WTC11 (cell line): ENCODE data around the gene TRIM41. TPM values are rescaled to one million over a fixed set of nuclear protein-coding genes. Genes with fewer than 3 reads are reported as not detected.

Experiments used
- ATAC-seq: fragments of 200-7000 bp; cut with Tn5 transposase; 2 replicates; pipeline ENCODE4 v1.10.0; 2021; ENCODE audit warnings: mild to moderate bottlenecking, moderate library complexity
- CTCF ChIA-PET: fragments of 300-600 bp; sonication (Branson Sonifier 250); formaldehyde crosslinking; loops from one replicate; lab custom pipeline; 2021; ENCODE audit warnings: antibody characterized with exemption; lab: Charles Lee
- POLR2A ChIA-PET: fragments of 350-600 bp; sonication (Branson Sonifier 250); formaldehyde crosslinking; loops from one replicate; lab custom pipeline; 2021; ENCODE audit warnings: antibody characterized with exemption; lab: Charles Lee
- DNase-seq: peaks from one replicate; pipeline ENCODE4 v3.0.0; 2021; ENCODE audit warnings: low spot score
- H3K27ac Mint-ChIP-seq: 2 replicates; pipeline ENCODE4 v1.8.0; 2021; ENCODE audit warnings: mixed read lengths
- H3K27me3 Mint-ChIP-seq: 2 replicates; pipeline ENCODE4 v1.8.0; 2021; ENCODE audit warnings: low read depth, mild to moderate bottlenecking, moderate library complexity, mixed read lengths
- H3K36me3 Mint-ChIP-seq: 2 replicates; pipeline ENCODE4 v1.8.0; 2021; ENCODE audit warnings: mixed read lengths
- H3K4me1 Mint-ChIP-seq: 2 replicates; pipeline ENCODE4 v1.8.0; 2022; ENCODE audit warnings: mixed read lengths
- H3K4me3 Mint-ChIP-seq: 2 replicates; pipeline ENCODE4 v1.8.0; 2021; ENCODE audit warnings: mild to moderate bottlenecking, moderate library complexity, mixed read lengths
- H3K9me3 Mint-ChIP-seq: 2 replicates; pipeline ENCODE4 v1.8.0; 2021; ENCODE audit warnings: mixed read lengths
- FOXP1 ChIP-seq: sonication (generic); formaldehyde crosslinking; IDR thresholded peaks from 2 replicates; pipeline ENCODE4 v1.8.0; 2022; ENCODE audit warnings: missing genetic modification reagents, mild to moderate bottlenecking, moderate library complexity, borderline replicate concordance
- GABPB1 ChIP-seq: sonication (generic); formaldehyde crosslinking; IDR thresholded peaks from 2 replicates; pipeline ENCODE4 v1.8.1; 2023; ENCODE audit warnings: mild to moderate bottlenecking, missing genetic modification reagents
- IRF2 ChIP-seq: sonication (generic); formaldehyde crosslinking; IDR thresholded peaks from 2 replicates; pipeline ENCODE4 v1.8.0; 2022; ENCODE audit warnings: low read depth, missing genetic modification reagents, borderline replicate concordance
- NFE2L1 ChIP-seq: sonication (generic); formaldehyde crosslinking; IDR thresholded peaks from 2 replicates; pipeline ENCODE4 v1.8.1; 2023; ENCODE audit warnings: missing genetic modification reagents
- NFYB ChIP-seq: sonication (generic); formaldehyde crosslinking; conservative IDR thresholded peaks from 2 replicates; pipeline ENCODE4 v1.8.0; 2022; ENCODE audit warnings: low read depth, missing genetic modification reagents
- NR2C2 ChIP-seq: sonication (generic); formaldehyde crosslinking; IDR thresholded peaks from 2 replicates; pipeline ENCODE4 v1.8.0; 2022; ENCODE audit warnings: mild to moderate bottlenecking, missing genetic modification reagents
- PRRX2 ChIP-seq: fragments of 250-450 bp; sonication (Bioruptor Pico); IDR thresholded peaks from 2 replicates; pipeline ENCODE4 v1.8.0; 2021; ENCODE audit warnings: mild to moderate bottlenecking
- RORB ChIP-seq: fragments of 250-450 bp; sonication (Bioruptor Pico); IDR thresholded peaks from 2 replicates; pipeline ENCODE4 v1.9.0; 2021; ENCODE audit warnings: mild to moderate bottlenecking
- SMAD3 ChIP-seq: sonication (generic); formaldehyde crosslinking; IDR thresholded peaks from 2 replicates; pipeline ENCODE4 v1.8.0; 2022; ENCODE audit warnings: missing genetic modification reagents, mild to moderate bottlenecking, borderline replicate concordance
- TCF7 ChIP-seq: sonication (generic); formaldehyde crosslinking; IDR thresholded peaks from 2 replicates; pipeline ENCODE4 v1.8.0; 2022; ENCODE audit warnings: mild to moderate bottlenecking, low read depth, missing genetic modification reagents, moderate library complexity
- ZNF138 ChIP-seq: sonication (generic); formaldehyde crosslinking; conservative IDR thresholded peaks from 2 replicates; pipeline ENCODE4 v1.8.1; 2022; ENCODE audit warnings: mild to moderate bottlenecking, moderate library complexity, missing genetic modification reagents
- ZNF396 ChIP-seq: fragments of 250-450 bp; sonication (Bioruptor Pico); IDR thresholded peaks from 2 replicates; pipeline ENCODE4 v1.8.0; 2021; ENCODE audit warnings: mild to moderate bottlenecking, moderate library complexity, borderline replicate concordance
- ZNF671 ChIP-seq: fragments of 250-450 bp; sonication (Bioruptor Pico); IDR thresholded peaks from 2 replicates; pipeline ENCODE4 v1.8.0; 2021; ENCODE audit warnings: mild to moderate bottlenecking
- total RNA-seq: library from RNA; stranded (reverse); gene quantifications from 3 replicates; pipeline ENCODE4 v1.2.3, GENCODE V29; 2021
- TF ChIP-seq, protein P1 (sequence below): fragments of 250-450 bp; sonication (Bioruptor Pico); IDR thresholded peaks from 2 replicates; pipeline ENCODE4 v1.9.0; 2021; ENCODE audit warnings: mild to moderate bottlenecking
- TF ChIP-seq, protein P2 (sequence below): fragments of 250-450 bp; sonication (Bioruptor Pico); IDR thresholded peaks from 2 replicates; pipeline ENCODE4 v1.9.0; 2021; ENCODE audit warnings: moderate library complexity, mild to moderate bottlenecking, inconsistent platforms, borderline replicate concordance
- TF ChIP-seq, protein P3 (sequence below): sonication (generic); formaldehyde crosslinking; IDR thresholded peaks from 2 replicates; pipeline ENCODE4 v1.8.0; 2022; ENCODE audit warnings: mild to moderate bottlenecking, missing genetic modification reagents
- TF ChIP-seq, protein P4 (sequence below): sonication (generic); formaldehyde crosslinking; conservative IDR thresholded peaks from 2 replicates; pipeline ENCODE4 v1.8.1; 2022; ENCODE audit warnings: mild to moderate bottlenecking, missing genetic modification reagents
- TF ChIP-seq, protein P5 (sequence below): fragments of 200-600 bp; IDR thresholded peaks from 2 replicates; pipeline ENCODE4 v1.8.0; 2022; ENCODE audit warnings: antibody characterized with exemption
- TF ChIP-seq, protein P6 (sequence below): sonication (generic); formaldehyde crosslinking; IDR thresholded peaks from 2 replicates; pipeline ENCODE4 v1.8.0; 2022; ENCODE audit warnings: mild to moderate bottlenecking, missing genetic modification reagents
- TF ChIP-seq, protein P7 (sequence below): sonication (generic); formaldehyde crosslinking; IDR thresholded peaks from 2 replicates; pipeline ENCODE4 v1.8.0; 2023; ENCODE audit warnings: missing genetic modification reagents, mild to moderate bottlenecking, borderline replicate concordance

Gene TRIM41
- total RNA-seq, 1 experiment from 2014 or later, result 33.5 TPM

DNA sequence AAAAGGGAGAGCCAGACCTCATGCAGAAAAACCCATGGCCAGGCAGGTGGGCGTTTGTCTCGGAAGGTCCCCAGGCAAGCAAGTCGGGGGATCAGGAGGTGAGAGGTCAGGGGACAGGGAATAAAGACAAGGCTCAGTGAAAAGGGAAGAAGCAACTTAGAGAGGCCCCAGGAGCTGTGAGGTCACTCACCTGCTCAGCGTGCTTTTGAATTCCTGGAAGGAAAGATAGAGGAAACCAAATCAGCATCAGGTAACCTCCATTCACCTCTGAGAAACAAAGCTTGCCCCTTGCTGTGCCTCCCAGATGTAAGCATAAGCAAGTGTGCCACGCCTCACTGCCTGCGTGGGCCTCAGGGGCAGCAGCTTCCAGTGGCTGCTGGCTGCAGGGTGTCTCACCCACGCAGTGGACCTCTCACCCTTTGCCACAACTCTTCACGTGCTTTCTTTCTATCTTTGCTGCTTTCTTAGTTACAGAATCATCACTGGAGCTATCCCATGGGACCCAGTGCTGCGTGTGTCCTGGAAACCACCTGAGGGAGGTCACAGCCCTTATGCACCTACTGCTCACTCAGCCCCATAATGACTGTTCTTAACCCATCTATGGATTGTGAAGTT, 24.1 kb upstream of the TRIM41 start:
- TF ChIP-seq ZNF396, result no peak
- no peak for TF ChIP-seq IRF2 (CRISPR knock-in tag)
- no peak for TF ChIP-seq TCF7 (CRISPR knock-in tag)
- no peak for TF ChIP-seq ZNF138
- no peak for TF ChIP-seq FOXP1 (CRISPR knock-in tag)
- TF ChIP-seq NFYB (CRISPR knock-in tag), result no peak
- no peak for TF ChIP-seq ZNF671 (CRISPR knock-in tag)
- TF ChIP-seq, protein P1, sequence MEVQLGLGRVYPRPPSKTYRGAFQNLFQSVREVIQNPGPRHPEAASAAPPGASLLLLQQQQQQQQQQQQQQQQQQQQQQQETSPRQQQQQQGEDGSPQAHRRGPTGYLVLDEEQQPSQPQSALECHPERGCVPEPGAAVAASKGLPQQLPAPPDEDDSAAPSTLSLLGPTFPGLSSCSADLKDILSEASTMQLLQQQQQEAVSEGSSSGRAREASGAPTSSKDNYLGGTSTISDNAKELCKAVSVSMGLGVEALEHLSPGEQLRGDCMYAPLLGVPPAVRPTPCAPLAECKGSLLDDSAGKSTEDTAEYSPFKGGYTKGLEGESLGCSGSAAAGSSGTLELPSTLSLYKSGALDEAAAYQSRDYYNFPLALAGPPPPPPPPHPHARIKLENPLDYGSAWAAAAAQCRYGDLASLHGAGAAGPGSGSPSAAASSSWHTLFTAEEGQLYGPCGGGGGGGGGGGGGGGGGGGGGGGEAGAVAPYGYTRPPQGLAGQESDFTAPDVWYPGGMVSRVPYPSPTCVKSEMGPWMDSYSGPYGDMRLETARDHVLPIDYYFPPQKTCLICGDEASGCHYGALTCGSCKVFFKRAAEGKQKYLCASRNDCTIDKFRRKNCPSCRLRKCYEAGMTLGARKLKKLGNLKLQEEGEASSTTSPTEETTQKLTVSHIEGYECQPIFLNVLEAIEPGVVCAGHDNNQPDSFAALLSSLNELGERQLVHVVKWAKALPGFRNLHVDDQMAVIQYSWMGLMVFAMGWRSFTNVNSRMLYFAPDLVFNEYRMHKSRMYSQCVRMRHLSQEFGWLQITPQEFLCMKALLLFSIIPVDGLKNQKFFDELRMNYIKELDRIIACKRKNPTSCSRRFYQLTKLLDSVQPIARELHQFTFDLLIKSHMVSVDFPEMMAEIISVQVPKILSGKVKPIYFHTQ, result no peak
- TF ChIP-seq NR2C2, result no peak
- TF ChIP-seq, protein P2, sequence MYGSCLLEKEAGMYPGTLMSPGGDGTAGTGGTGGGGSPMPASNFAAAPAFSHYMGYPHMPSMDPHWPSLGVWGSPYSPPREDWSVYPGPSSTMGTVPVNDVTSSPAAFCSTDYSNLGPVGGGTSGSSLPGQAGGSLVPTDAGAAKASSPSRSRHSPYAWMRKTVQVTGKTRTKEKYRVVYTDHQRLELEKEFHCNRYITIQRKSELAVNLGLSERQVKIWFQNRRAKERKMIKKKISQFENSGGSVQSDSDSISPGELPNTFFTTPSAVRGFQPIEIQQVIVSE (CRISPR knock-in tag), result no peak
- TF ChIP-seq SMAD3 (CRISPR knock-in tag), result no peak
- TF ChIP-seq PRRX2 (CRISPR knock-in tag), result no peak
- TF ChIP-seq, protein P3, sequence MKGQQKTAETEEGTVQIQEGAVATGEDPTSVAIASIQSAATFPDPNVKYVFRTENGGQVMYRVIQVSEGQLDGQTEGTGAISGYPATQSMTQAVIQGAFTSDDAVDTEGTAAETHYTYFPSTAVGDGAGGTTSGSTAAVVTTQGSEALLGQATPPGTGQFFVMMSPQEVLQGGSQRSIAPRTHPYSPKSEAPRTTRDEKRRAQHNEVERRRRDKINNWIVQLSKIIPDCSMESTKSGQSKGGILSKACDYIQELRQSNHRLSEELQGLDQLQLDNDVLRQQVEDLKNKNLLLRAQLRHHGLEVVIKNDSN (CRISPR knock-in tag), result no peak
- TF ChIP-seq, protein P4, sequence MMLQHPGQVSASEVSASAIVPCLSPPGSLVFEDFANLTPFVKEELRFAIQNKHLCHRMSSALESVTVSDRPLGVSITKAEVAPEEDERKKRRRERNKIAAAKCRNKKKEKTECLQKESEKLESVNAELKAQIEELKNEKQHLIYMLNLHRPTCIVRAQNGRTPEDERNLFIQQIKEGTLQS (CRISPR knock-in tag), result no peak
- TF ChIP-seq, protein P5, sequence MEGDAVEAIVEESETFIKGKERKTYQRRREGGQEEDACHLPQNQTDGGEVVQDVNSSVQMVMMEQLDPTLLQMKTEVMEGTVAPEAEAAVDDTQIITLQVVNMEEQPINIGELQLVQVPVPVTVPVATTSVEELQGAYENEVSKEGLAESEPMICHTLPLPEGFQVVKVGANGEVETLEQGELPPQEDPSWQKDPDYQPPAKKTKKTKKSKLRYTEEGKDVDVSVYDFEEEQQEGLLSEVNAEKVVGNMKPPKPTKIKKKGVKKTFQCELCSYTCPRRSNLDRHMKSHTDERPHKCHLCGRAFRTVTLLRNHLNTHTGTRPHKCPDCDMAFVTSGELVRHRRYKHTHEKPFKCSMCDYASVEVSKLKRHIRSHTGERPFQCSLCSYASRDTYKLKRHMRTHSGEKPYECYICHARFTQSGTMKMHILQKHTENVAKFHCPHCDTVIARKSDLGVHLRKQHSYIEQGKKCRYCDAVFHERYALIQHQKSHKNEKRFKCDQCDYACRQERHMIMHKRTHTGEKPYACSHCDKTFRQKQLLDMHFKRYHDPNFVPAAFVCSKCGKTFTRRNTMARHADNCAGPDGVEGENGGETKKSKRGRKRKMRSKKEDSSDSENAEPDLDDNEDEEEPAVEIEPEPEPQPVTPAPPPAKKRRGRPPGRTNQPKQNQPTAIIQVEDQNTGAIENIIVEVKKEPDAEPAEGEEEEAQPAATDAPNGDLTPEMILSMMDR, result no peak
- TF ChIP-seq NFE2L1 (CRISPR knock-in tag), result no peak
- TF ChIP-seq, protein P6, sequence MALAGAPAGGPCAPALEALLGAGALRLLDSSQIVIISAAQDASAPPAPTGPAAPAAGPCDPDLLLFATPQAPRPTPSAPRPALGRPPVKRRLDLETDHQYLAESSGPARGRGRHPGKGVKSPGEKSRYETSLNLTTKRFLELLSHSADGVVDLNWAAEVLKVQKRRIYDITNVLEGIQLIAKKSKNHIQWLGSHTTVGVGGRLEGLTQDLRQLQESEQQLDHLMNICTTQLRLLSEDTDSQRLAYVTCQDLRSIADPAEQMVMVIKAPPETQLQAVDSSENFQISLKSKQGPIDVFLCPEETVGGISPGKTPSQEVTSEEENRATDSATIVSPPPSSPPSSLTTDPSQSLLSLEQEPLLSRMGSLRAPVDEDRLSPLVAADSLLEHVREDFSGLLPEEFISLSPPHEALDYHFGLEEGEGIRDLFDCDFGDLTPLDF, result no peak
- TF ChIP-seq RORB, result no peak
- TF ChIP-seq, protein P7, sequence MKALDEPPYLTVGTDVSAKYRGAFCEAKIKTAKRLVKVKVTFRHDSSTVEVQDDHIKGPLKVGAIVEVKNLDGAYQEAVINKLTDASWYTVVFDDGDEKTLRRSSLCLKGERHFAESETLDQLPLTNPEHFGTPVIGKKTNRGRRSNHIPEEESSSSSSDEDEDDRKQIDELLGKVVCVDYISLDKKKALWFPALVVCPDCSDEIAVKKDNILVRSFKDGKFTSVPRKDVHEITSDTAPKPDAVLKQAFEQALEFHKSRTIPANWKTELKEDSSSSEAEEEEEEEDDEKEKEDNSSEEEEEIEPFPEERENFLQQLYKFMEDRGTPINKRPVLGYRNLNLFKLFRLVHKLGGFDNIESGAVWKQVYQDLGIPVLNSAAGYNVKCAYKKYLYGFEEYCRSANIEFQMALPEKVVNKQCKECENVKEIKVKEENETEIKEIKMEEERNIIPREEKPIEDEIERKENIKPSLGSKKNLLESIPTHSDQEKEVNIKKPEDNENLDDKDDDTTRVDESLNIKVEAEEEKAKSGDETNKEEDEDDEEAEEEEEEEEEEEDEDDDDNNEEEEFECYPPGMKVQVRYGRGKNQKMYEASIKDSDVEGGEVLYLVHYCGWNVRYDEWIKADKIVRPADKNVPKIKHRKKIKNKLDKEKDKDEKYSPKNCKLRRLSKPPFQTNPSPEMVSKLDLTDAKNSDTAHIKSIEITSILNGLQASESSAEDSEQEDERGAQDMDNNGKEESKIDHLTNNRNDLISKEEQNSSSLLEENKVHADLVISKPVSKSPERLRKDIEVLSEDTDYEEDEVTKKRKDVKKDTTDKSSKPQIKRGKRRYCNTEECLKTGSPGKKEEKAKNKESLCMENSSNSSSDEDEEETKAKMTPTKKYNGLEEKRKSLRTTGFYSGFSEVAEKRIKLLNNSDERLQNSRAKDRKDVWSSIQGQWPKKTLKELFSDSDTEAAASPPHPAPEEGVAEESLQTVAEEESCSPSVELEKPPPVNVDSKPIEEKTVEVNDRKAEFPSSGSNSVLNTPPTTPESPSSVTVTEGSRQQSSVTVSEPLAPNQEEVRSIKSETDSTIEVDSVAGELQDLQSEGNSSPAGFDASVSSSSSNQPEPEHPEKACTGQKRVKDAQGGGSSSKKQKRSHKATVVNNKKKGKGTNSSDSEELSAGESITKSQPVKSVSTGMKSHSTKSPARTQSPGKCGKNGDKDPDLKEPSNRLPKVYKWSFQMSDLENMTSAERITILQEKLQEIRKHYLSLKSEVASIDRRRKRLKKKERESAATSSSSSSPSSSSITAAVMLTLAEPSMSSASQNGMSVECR (CRISPR knock-in tag), result no peak
- no peak for TF ChIP-seq GABPB1
- Mint-ChIP-seq H3K4me3 (no peak overlapping the region), H3K27me3 (peaks cover 56% of the 10 kb centered on the region), H3K4me1 (peaks cover 54% of the 10 kb centered on the region), H3K9me3 (no peaks in the 10 kb centered on the region), H3K27ac (no peak overlapping the region), H3K36me3 (no peaks in the 10 kb centered on the region)
- POLR2A ChIA-PET, result interaction anchor here (1.0 to 1.3 kb wide), 2 partner anchors 8 to 61 kb away, joined by 3 read pairs; no protein-coding TSS in a partner anchor
- CTCF ChIA-PET, result interaction anchor here (0.9 to 1.6 kb wide), 3 partner anchors 14 to 30 kb away, joined by 3 to 10 read pairs (median 3); no protein-coding TSS in a partner anchor
- peak; percentile 16 for DNase-seq
- peak; percentile 29 for ATAC-seq
